HCT116 (cell line): ENCODE data around the gene UPK3A. TPM values are rescaled to one million over a fixed set of nuclear protein-coding genes. Genes with fewer than 3 reads are reported as not detected.

ENCODE experiments used
- ATAC-seq: fragments of 200-7000 bp; cut with Tn5 transposase; 2 replicates; pipeline ENCODE4 v1.9.1; 2020; ENCODE audit warnings: mild to moderate bottlenecking, moderate library complexity
- BruUV-seq: library from RNA; stranded (reverse); fragments of 400-500 nt; replicated peaks from 2 replicates; lab custom pipeline; 2021; lab: Mats Ljungman, UMichigan
- CTCF ChIA-PET: fragments of 300-600 bp; sonication (Branson Sonifier 250); formaldehyde crosslinking; loops from one replicate; lab custom pipeline; 2021; ENCODE audit warnings: antibody characterized with exemption; lab: Charles Lee
- POLR2A ChIA-PET: fragments of 300-600, 350-600 bp; sonication (Branson Sonifier 250); formaldehyde crosslinking; loops from one replicate; lab custom pipeline; 2021; ENCODE audit warnings: antibody characterized with exemption; lab: Charles Lee
- RAD21 ChIA-PET, 2 experiments: fragments of 300-600 bp; sonication (Branson Sonifier 250); formaldehyde crosslinking; loops; one replicate each; lab custom pipeline; 2023; ENCODE audit warnings: low total read pairs in 2 of 2; ENCODE audit not compliant: uncharacterized antibody in 2 of 2, unreplicated experiment in 2 of 2, low non-redundant PET in 1 of 2; lab: Charles Lee
- DNase-seq: peaks from one replicate; pipeline ENCODE4 v3.0.0-alpha.2; 2010; ENCODE audit warnings: low read depth, low spot score
- H2AFZ ChIP-seq: fragments of 200-600 bp; shearing (Covaris generic), sonication (generic); 2 replicates; pipeline ENCODE4 v1.6.1; 2017; ENCODE audit warnings: low read depth, mixed run types, mixed read lengths, antibody characterized with exemption, low read length; ENCODE audit not compliant: poor library complexity, severe bottlenecking
- H3K27ac ChIP-seq: 2 replicates; pipeline ENCODE4 v1.5.1; 2012; ENCODE audit warnings: low read depth, low read length
- H3K27me3 ChIP-seq: fragments of 200-600 bp; sonication (generic); 2 replicates; pipeline ENCODE4 v1.6.1; 2016; ENCODE audit warnings: mixed run types, low read length, mixed read lengths; ENCODE audit not compliant: insufficient read depth
- H3K36me3 ChIP-seq, 2 experiments: fragments of 200-500 bp in 1 of 2; fragments of 200-600 bp in 1 of 2; sonication (Bioruptor generic) in 1 of 2; sonication (generic) in 1 of 2; 2 replicates each; pipeline versions ENCODE4 v1.5.1 to v1.6.1; 2014 to 2016; ENCODE audit warnings: low read length in 2 of 2, inconsistent platforms in 1 of 2, mixed read lengths in 1 of 2, mixed run types in 1 of 2; ENCODE audit not compliant: insufficient read depth in 2 of 2, control insufficient read depth in 1 of 2
- H3K4me1 ChIP-seq, 2 experiments: fragments of 200-600 bp in 1 of 2; sonication (generic) in 1 of 2; 2 replicates each; pipeline versions ENCODE4 v1.5.1 to v1.6.1; 2012 to 2017; ENCODE audit warnings: low read length in 2 of 2, inconsistent platforms in 1 of 2, mild to moderate bottlenecking in 1 of 2, mixed read lengths in 1 of 2, mixed run types in 1 of 2, moderate library complexity in 1 of 2; ENCODE audit not compliant: insufficient read depth in 2 of 2, control insufficient read depth in 1 of 2
- H3K4me2 ChIP-seq: fragments of 200-600 bp; sonication (generic); 2 replicates; pipeline ENCODE4 v1.6.1; 2017; ENCODE audit warnings: mixed run types, low read length, mixed read lengths
- H3K4me3 ChIP-seq, 2 experiments: fragments of 200-600 bp in 1 of 2; sonication (generic) in 1 of 2; replicated peaks in 1 of 2; 2 replicates each; pipeline ENCODE4 v1.5.1; 2011 to 2016; ENCODE audit warnings: low read length in 2 of 2, control low read depth in 1 of 2, low read depth in 1 of 2, mild to moderate bottlenecking in 1 of 2, mixed read lengths in 1 of 2, mixed run types in 1 of 2
- H3K79me2 ChIP-seq: fragments of 200-600 bp; sonication (generic); 2 replicates; pipeline ENCODE4 v1.6.1; 2017; ENCODE audit warnings: mild to moderate bottlenecking, mixed run types, low read length, moderate library complexity, mixed read lengths; ENCODE audit not compliant: insufficient read depth
- H3K9ac ChIP-seq: fragments of 200-600 bp; sonication (generic); 2 replicates; pipeline ENCODE4 v1.6.1; 2016; ENCODE audit warnings: low read length, mixed read lengths
- H3K9me2 ChIP-seq: fragments of 200-600 bp; sonication (generic), shearing (Covaris generic); 2 replicates; pipeline ENCODE4 v1.6.1; 2017; ENCODE audit warnings: mixed run types, mild to moderate bottlenecking, moderate library complexity; ENCODE audit not compliant: insufficient read depth
- H3K9me3 ChIP-seq, 2 experiments: fragments of 200-500 bp in 1 of 2; fragments of 200-600 bp in 1 of 2; sonication (Bioruptor generic) in 1 of 2; sonication (generic) in 1 of 2; 2 replicates each; pipeline ENCODE4 v1.6.1; 2014 to 2017; ENCODE audit warnings: low read length in 2 of 2, mixed read lengths in 2 of 2, inconsistent platforms in 1 of 2, low read depth in 1 of 2, mild to moderate bottlenecking in 1 of 2, mixed run types in 1 of 2, moderate library complexity in 1 of 2; ENCODE audit not compliant: control insufficient read depth in 1 of 2, insufficient read depth in 1 of 2
- H4K20me1 ChIP-seq: fragments of 200-600 bp; sonication (generic), shearing (Covaris generic); 2 replicates; pipeline ENCODE4 v1.6.1; 2017; ENCODE audit warnings: mixed run types, mild to moderate bottlenecking, moderate library complexity; ENCODE audit not compliant: insufficient read depth
- ATF3 ChIP-seq: IDR thresholded peaks from 2 replicates; pipeline ENCODE4 v1.6.1; 2012
- CBX3 ChIP-seq: IDR thresholded peaks from 2 replicates; pipeline ENCODE4 v1.6.1; 2012; ENCODE audit warnings: low read depth
- EGR1 ChIP-seq: IDR thresholded peaks from 2 replicates; pipeline ENCODE4 v1.6.1; 2012; ENCODE audit warnings: low read depth
- EZH2 ChIP-seq: fragments of 200-600 bp; sonication (generic); IDR thresholded peaks from 2 replicates; pipeline ENCODE4 v1.6.1; 2017; ENCODE audit warnings: antibody characterized with exemption, mixed run types
- FOSL1 ChIP-seq: IDR thresholded peaks from 2 replicates; pipeline ENCODE4 v1.6.1; 2012; ENCODE audit warnings: low read depth
- POLR2AphosphoS5 ChIP-seq: IDR thresholded peaks from 2 replicates; pipeline ENCODE4 v1.6.1; 2011; ENCODE audit warnings: mild to moderate bottlenecking, low read depth, low read length, moderate library complexity
- RAD21 ChIP-seq: IDR thresholded peaks from 2 replicates; pipeline ENCODE4 v1.6.1; 2012; ENCODE audit warnings: low read depth, mild to moderate bottlenecking
- SIN3A ChIP-seq: IDR thresholded peaks from 2 replicates; pipeline ENCODE4 v1.6.1; 2012; ENCODE audit warnings: low read depth
- SP1 ChIP-seq: IDR thresholded peaks from 2 replicates; pipeline ENCODE4 v1.6.1; 2012; ENCODE audit warnings: low read depth
- TCF7L2 ChIP-seq: IDR thresholded peaks from 2 replicates; pipeline ENCODE4 v1.7.0; 2011; ENCODE audit warnings: borderline replicate concordance, inconsistent platforms; ENCODE audit not compliant: insufficient read depth, insufficient read length; ENCODE audit errors: extremely low read depth
- YY1 ChIP-seq: IDR thresholded peaks from 2 replicates; pipeline ENCODE4 v1.6.1; 2011; ENCODE audit warnings: low read length, low read depth, moderate library complexity, mild to moderate bottlenecking; ENCODE audit not compliant: insufficient replicate concordance; ENCODE audit errors: extremely low read depth
- ZBTB33 ChIP-seq: IDR thresholded peaks from 2 replicates; pipeline ENCODE4 v1.6.1; 2011; ENCODE audit warnings: mild to moderate bottlenecking, low read length, moderate library complexity; ENCODE audit not compliant: insufficient replicate concordance; ENCODE audit errors: extremely low read depth
- ZFX ChIP-seq: fragments of 450-650 bp; IDR thresholded peaks from 2 replicates; pipeline ENCODE4 v1.6.1; 2017
- intact Hi-C: fragments of 100-400 bp; cut with micrococcal nuclease; formaldehyde crosslinking; loops from 2 replicates; pipeline ENCODE4 v1.10.0; 2022
- total RNA-seq: library from RNA; stranded (reverse); gene quantifications from one replicate; pipeline ENCODE4 v1.2.1, GENCODE V29; 2021; ENCODE audit not compliant: unreplicated experiment
- TF ChIP-seq, protein P1 (sequence below), 3 experiments: fragments of 200-600 bp in 1 of 3; sonication (generic) in 1 of 3; IDR thresholded peaks in 2 of 3; conservative IDR thresholded peaks in 1 of 3; 2 replicates each; pipeline ENCODE4 v1.5.1; 2012 to 2017; ENCODE audit warnings: low read depth in 2 of 3, low read length in 2 of 3, antibody characterized with exemption in 1 of 3, borderline replicate concordance in 1 of 3, control low read depth in 1 of 3, mild to moderate bottlenecking in 1 of 3, mixed read lengths in 1 of 3, mixed run types in 1 of 3, moderate library complexity in 1 of 3; ENCODE audit not compliant: insufficient read depth in 1 of 3
- TF ChIP-seq, protein P2 (sequence below): IDR thresholded peaks from 2 replicates; pipeline ENCODE4 v1.6.1; 2012

The UPK3A gene
- total RNA-seq, 1 experiment from 2014 or later = not detected

DNA sequence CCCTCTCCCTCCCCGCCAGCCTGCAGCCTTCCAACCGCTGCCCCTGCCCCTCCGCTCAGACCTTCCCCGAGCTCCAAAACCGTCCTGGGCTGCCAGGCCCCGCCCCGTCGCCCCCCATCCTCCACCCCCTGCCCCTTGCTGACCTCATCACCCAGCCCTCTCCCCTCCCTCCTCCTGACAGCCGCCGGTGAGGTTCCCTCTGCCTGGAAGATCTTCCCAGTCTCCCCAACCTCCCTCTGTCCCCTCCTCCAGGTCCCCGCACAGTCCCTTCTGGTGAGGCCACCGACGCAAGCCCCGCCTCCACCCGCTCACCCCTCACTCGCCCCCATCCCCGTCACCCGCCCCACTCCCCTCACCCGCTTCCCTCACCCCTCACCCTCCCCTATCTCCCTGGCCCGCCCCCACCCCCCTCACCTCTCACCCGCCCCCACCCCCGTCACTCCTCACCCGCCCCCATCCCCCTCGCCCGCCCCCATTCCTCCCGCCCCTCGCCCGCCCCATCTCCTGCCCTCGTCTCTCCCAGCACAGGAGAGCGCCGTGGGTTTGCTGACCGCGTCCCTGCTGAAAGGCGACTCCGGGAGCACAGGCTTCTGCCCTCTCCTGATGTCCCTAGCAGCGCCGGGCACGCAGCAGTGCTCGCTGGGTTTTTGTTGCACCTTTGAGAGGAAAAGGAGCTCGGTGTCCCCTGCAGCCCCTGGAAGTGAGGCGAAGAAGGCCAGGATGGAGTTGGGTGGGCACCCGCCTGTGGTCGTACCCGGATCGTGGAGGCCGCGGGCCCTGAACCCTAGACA is 16.4 kb upstream of the UPK3A start:
- CTCF ChIA-PET = interaction anchor here (1.0 to 1.3 kb wide), 2 partner anchors 10 to 169 kb away, joined by 3 to 5 read pairs; no protein-coding TSS in a partner anchor
- no peak for DNase-seq
- Histone ChIP-seq H2AFZ (peak overlapping the region; percentile 100), H3K9ac (peak overlapping the region; percentile 52), H3K4me2 (peak overlapping the region; percentile 99), H3K9me3 (no peaks in the 10 kb centered on the region), H3K27me3 (no peaks in the 10 kb centered on the region), H3K4me3 (peak overlapping the region; percentile 55 to 72), H3K36me3 (no peaks in the 10 kb centered on the region), H3K9me2 (no peaks in the 10 kb centered on the region), H3K4me1 (peaks cover 13 to 22% of the 10 kb centered on the region in 2 experiments), H3K79me2 (no peaks in the 10 kb centered on the region), H3K27ac (no peak overlapping the region; the same call in 1 of the 2 replicates), H4K20me1 (no peaks in the 10 kb centered on the region)
- RAD21 ChIA-PET = interaction anchor here in 1 of 2 experiments (0.7 kb wide), 1 partner anchor 166 kb away, joined by 8 read pairs; no protein-coding TSS in a partner anchor
- POLR2A ChIA-PET = no interaction called here
- no TSS peak for BruUV-seq
- intact Hi-C loops = no loop called here
- TF ChIP-seq, protein P1, sequence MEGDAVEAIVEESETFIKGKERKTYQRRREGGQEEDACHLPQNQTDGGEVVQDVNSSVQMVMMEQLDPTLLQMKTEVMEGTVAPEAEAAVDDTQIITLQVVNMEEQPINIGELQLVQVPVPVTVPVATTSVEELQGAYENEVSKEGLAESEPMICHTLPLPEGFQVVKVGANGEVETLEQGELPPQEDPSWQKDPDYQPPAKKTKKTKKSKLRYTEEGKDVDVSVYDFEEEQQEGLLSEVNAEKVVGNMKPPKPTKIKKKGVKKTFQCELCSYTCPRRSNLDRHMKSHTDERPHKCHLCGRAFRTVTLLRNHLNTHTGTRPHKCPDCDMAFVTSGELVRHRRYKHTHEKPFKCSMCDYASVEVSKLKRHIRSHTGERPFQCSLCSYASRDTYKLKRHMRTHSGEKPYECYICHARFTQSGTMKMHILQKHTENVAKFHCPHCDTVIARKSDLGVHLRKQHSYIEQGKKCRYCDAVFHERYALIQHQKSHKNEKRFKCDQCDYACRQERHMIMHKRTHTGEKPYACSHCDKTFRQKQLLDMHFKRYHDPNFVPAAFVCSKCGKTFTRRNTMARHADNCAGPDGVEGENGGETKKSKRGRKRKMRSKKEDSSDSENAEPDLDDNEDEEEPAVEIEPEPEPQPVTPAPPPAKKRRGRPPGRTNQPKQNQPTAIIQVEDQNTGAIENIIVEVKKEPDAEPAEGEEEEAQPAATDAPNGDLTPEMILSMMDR (IDR thresholded peaks at IDR 0.05 in 2 of 3, conservative IDR thresholded peaks at IDR 0.05 in 1 of 3; ENCODE audit: borderline replicate concordance in 1 of 3, insufficient read depth in 1 of 3, low read depth in 2 of 3, low read length in 2 of 3) = no peak
- no peak for TF ChIP-seq SIN3A
- TF ChIP-seq ATF3 = no peak
- no peak for TF ChIP-seq POLR2AphosphoS5
- no peak for TF ChIP-seq FOSL1
- TF ChIP-seq EZH2 = no peak
- TF ChIP-seq RAD21 = no peak
- TF ChIP-seq SP1 = no peak
- no peak for TF ChIP-seq ZBTB33
- TF ChIP-seq CBX3 = no peak
- TF ChIP-seq EGR1 = no peak
- TF ChIP-seq, protein P2, sequence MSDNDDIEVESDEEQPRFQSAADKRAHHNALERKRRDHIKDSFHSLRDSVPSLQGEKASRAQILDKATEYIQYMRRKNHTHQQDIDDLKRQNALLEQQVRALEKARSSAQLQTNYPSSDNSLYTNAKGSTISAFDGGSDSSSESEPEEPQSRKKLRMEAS = no peak
- TF ChIP-seq TCF7L2 = no peak
- TF ChIP-seq ZFX = no peak
- TF ChIP-seq YY1 = no peak
- ATAC-seq = peak; percentile 36
